Keratinocyte (primary cell): ENCODE measurements around the gene SDHAF3. TPM values are rescaled to one million over a fixed set of nuclear protein-coding genes. Genes with fewer than 3 reads are reported as not detected.

ENCODE experiments used
- DNase-seq: peaks from one replicate; pipeline ENCODE4 v3.0.0-alpha.2; 2011; ENCODE audit warnings: low read depth, missing footprints, low spot score
- FAIRE-seq: peaks from 2 replicates; lab custom pipeline; 2011; peaks lifted over from hg19 to GRCh38; lab: Jason Lieb, UNC
- H2AFZ ChIP-seq: 2 replicates; pipeline ENCODE4 v1.6.0; 2012; ENCODE audit warnings: low read length, control low read depth, inconsistent platforms; ENCODE audit not compliant: control insufficient read depth
- H3K27ac ChIP-seq: 2 replicates; pipeline ENCODE4 v1.5.1; 2011; ENCODE audit warnings: low read length; ENCODE audit not compliant: control insufficient read depth, insufficient read depth
- H3K27me3 ChIP-seq: 3 replicates; pipeline ENCODE4 v1.6.0; 2011; ENCODE audit warnings: low read length; ENCODE audit not compliant: control insufficient read depth, insufficient read depth; ENCODE audit errors: extremely low read depth
- H3K36me3 ChIP-seq, 2 experiments: 2 replicates in 1 of 2; 3 replicates in 1 of 2; pipeline ENCODE4 v1.5.1; 2011; ENCODE audit warnings: low read length in 2 of 2, mild to moderate bottlenecking in 1 of 2; ENCODE audit not compliant: control insufficient read depth in 2 of 2, insufficient read depth in 2 of 2; ENCODE audit errors: extremely low read depth in 1 of 2
- H3K4me1 ChIP-seq: 3 replicates; pipeline ENCODE4 v1.5.1; 2011; ENCODE audit warnings: low read length; ENCODE audit not compliant: control insufficient read depth, insufficient read depth; ENCODE audit errors: extremely low read depth
- H3K4me2 ChIP-seq: 3 replicates; pipeline ENCODE4 v1.6.0; 2011; ENCODE audit warnings: low read depth, low read length; ENCODE audit not compliant: control insufficient read depth, insufficient read depth; ENCODE audit errors: extremely low read depth
- H3K4me3 ChIP-seq, 3 experiments: fragments of 200-600 bp in 1 of 3; sonication (generic) in 1 of 3; 2 replicates in 2 of 3; 3 replicates in 1 of 3; pipeline ENCODE4 v1.5.1; 2011 to 2016; ENCODE audit warnings: low read length in 3 of 3, mild to moderate bottlenecking in 3 of 3, control low read depth in 2 of 3, inconsistent platforms in 1 of 3, low read depth in 1 of 3, mixed read lengths in 1 of 3, mixed run types in 1 of 3, moderate library complexity in 1 of 3; ENCODE audit not compliant: control insufficient read depth in 2 of 3, insufficient read depth in 2 of 3; ENCODE audit errors: extremely low read depth in 1 of 3
- H3K79me2 ChIP-seq: 2 replicates; pipeline ENCODE4 v1.6.0; 2012; ENCODE audit warnings: low read length; ENCODE audit not compliant: control insufficient read depth, insufficient read depth
- H3K9ac ChIP-seq: 3 replicates; pipeline ENCODE4 v1.6.0; 2011; ENCODE audit warnings: low read length; ENCODE audit not compliant: control insufficient read depth, insufficient read depth; ENCODE audit errors: extremely low read depth
- H3K9me1 ChIP-seq: 3 replicates; pipeline ENCODE4 v1.6.0; 2011; ENCODE audit warnings: low read length; ENCODE audit not compliant: control insufficient read depth, insufficient read depth; ENCODE audit errors: extremely low read depth
- H3K9me3 ChIP-seq: 2 replicates; pipeline ENCODE4 v1.5.1; 2012; ENCODE audit warnings: low read depth, low read length; ENCODE audit not compliant: control insufficient read depth
- H4K20me1 ChIP-seq: 3 replicates; pipeline ENCODE4 v1.6.0; 2011; ENCODE audit warnings: low read length; ENCODE audit not compliant: control insufficient read depth, insufficient read depth; ENCODE audit errors: extremely low read depth
- EZH2 ChIP-seq: IDR thresholded peaks from one replicate; pipeline ENCODE4 v1.6.1; 2012; ENCODE audit warnings: inconsistent platforms, mild to moderate bottlenecking, low read length, moderate library complexity
- dilution Hi-C: fragments of 300-500 bp; cut with MboI; formaldehyde crosslinking; loops from one replicate; pipeline ENCODE4 v1.7.0; 2020; ENCODE audit warnings: low sequenced_read_pairs; ENCODE audit not compliant: extremely low pct_ligation_motif_present
- polyA plus RNA-seq, 5 experiments: library from polyadenylated mRNA; depleted of rRNA in 3 of 5; stranded (reverse) in 3 of 5; stranded (forward) in 1 of 5; unstranded in 1 of 5; fragments of >200 nt; gene quantifications; 1 replicate in 1 of 5; 2 replicates in 3 of 5; 3 replicates in 1 of 5; pipeline versions ENCODE4 v1.2.1 to v1.2.3, GENCODE V29; 2011 to 2012; ENCODE audit warnings: missing spikeins in 2 of 5, low read depth in 1 of 5, low replicate concordance in 1 of 5
- TF ChIP-seq, protein P1 (sequence below), 3 experiments: IDR thresholded peaks in 1 of 3; conservative IDR thresholded peaks in 1 of 3; optimal IDR thresholded peaks in 1 of 3; 2 replicates in 2 of 3; 3 replicates in 1 of 3; pipeline versions ENCODE3 to v1.5.1; 2011; ENCODE audit warnings: low read length in 3 of 3, mild to moderate bottlenecking in 3 of 3, moderate library complexity in 2 of 3, control low read depth in 1 of 3, inconsistent platforms in 1 of 3; ENCODE audit not compliant: insufficient read depth in 2 of 3; ENCODE audit errors: extremely low read depth in 1 of 3

Gene SDHAF3
- polyA plus RNA-seq, 1 donor (not counting 4 experiments of a cell fraction or from before 2014, with no cell fraction given): 32.8 TPM

DNA sequence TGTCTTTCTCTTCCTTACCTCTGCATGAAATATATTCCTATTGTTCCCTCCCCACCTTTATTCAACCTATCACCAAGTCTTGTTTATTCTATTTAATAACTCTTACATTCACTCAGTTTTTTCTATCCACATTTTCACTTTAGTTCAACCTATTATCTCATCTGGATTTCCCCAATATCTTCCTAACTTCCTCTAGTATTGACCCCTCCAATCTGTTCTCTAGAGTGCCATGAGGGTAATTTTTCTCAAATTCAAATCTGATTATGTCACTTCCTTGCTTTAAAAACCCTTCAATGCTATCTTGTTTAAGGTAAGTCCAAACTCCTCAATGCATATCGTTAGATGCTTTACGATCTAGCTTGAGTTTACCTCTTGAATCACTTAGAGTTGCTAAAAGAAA lies 86.5 kb downstream of the SDHAF3 start:
- DNase-seq (no peak), FAIRE-seq (no peak)
- no peaks in the 10 kb centered on the region for H3K9me3 ChIP-seq
- no peak overlapping the region for H2AFZ ChIP-seq
- H3K79me2 ChIP-seq: no peaks in the 10 kb centered on the region
- no peak overlapping the region for H3K9ac ChIP-seq
- no peak for TF ChIP-seq EZH2
- TF ChIP-seq, protein P1, sequence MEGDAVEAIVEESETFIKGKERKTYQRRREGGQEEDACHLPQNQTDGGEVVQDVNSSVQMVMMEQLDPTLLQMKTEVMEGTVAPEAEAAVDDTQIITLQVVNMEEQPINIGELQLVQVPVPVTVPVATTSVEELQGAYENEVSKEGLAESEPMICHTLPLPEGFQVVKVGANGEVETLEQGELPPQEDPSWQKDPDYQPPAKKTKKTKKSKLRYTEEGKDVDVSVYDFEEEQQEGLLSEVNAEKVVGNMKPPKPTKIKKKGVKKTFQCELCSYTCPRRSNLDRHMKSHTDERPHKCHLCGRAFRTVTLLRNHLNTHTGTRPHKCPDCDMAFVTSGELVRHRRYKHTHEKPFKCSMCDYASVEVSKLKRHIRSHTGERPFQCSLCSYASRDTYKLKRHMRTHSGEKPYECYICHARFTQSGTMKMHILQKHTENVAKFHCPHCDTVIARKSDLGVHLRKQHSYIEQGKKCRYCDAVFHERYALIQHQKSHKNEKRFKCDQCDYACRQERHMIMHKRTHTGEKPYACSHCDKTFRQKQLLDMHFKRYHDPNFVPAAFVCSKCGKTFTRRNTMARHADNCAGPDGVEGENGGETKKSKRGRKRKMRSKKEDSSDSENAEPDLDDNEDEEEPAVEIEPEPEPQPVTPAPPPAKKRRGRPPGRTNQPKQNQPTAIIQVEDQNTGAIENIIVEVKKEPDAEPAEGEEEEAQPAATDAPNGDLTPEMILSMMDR (optimal IDR thresholded peaks at IDR 0.05 in 1 of 3, IDR thresholded peaks at IDR 0.05 in 1 of 3, conservative IDR thresholded peaks at IDR 0.05 in 1 of 3; ENCODE audit: extremely low read depth in 1 of 3, insufficient read depth in 2 of 3, low read length in 3 of 3): no peak
- H3K4me2 ChIP-seq: no peak overlapping the region
- no peaks in the 10 kb centered on the region for H3K36me3 ChIP-seq
- H3K4me3 ChIP-seq: no peak overlapping the region
- H3K27ac ChIP-seq: no peak overlapping the region
- H3K27me3 ChIP-seq: no peaks in the 10 kb centered on the region
- no peaks in the 10 kb centered on the region for H3K4me1 ChIP-seq
- dilution Hi-C loops: no loop called here
- H4K20me1 ChIP-seq: no peaks in the 10 kb centered on the region
- H3K9me1 ChIP-seq: no peaks in the 10 kb centered on the region

DNA sequence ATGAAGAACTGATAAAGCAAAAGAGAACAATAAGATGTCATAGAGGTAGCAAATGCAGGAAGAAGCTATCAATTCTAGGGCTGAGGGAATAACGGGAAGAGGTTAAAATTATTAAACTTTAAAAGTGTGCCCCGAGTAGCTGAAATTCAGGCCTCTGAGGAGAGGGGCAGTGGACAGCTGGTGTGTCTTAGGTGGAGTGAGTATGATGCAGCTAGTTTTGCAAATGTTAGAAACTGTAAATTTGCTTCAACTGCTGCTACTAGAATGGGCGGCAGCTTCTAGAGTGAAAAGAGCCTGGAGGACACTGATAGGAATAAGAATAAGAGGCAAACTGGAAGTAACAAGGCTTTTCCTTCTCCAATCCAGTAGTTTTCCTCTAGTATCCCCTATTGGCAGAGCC lies 87.3 kb downstream of the SDHAF3 start:
- no peaks in the 10 kb centered on the region for H3K27me3 ChIP-seq
- H3K9me3 ChIP-seq: no peaks in the 10 kb centered on the region
- H3K4me2 ChIP-seq: no peak overlapping the region
- H4K20me1 ChIP-seq: no peaks in the 10 kb centered on the region
- no peaks in the 10 kb centered on the region for H3K4me1 ChIP-seq
- TF ChIP-seq, protein P1 (optimal IDR thresholded peaks at IDR 0.05 in 1 of 3, IDR thresholded peaks at IDR 0.05 in 1 of 3, conservative IDR thresholded peaks at IDR 0.05 in 1 of 3; ENCODE audit: extremely low read depth in 1 of 3, insufficient read depth in 2 of 3, low read length in 3 of 3): no peak
- no peak for TF ChIP-seq EZH2
- no peak overlapping the region for H3K9ac ChIP-seq
- no peak for DNase-seq
- H3K9me1 ChIP-seq: no peaks in the 10 kb centered on the region
- dilution Hi-C loops: no loop called here
- no peak overlapping the region for H3K4me3 ChIP-seq
- H2AFZ ChIP-seq: no peak overlapping the region
- FAIRE-seq: no peak
- no peaks in the 10 kb centered on the region for H3K36me3 ChIP-seq
- H3K79me2 ChIP-seq: no peaks in the 10 kb centered on the region
- no peak overlapping the region for H3K27ac ChIP-seq
